Astrocyte (in vitro differentiated cells and primary cell): ENCODE results near the gene F8. TPM values are rescaled to one million over a fixed set of nuclear protein-coding genes. Genes with fewer than 3 reads are reported as not detected.

ENCODE experiments used
- DNase-seq: peaks from one replicate; pipeline ENCODE4 v3.0.0-alpha.2; 2010; ENCODE audit warnings: low read depth
- FAIRE-seq: peaks from 2 replicates; lab custom pipeline; 2011; peaks lifted over from hg19 to GRCh38; lab: Jason Lieb, UNC
- H2AFZ ChIP-seq: 2 replicates; pipeline ENCODE4 v1.6.0; 2012; ENCODE audit warnings: low read depth, low read length, inconsistent platforms
- H3K27ac ChIP-seq: 2 replicates; pipeline ENCODE4 v1.5.1; 2011; ENCODE audit warnings: low read depth, low read length, inconsistent platforms
- H3K27me3 ChIP-seq: 2 replicates; pipeline ENCODE4 v1.6.0; 2011; ENCODE audit warnings: low read length, inconsistent platforms; ENCODE audit not compliant: insufficient read depth
- H3K36me3 ChIP-seq: 2 replicates; pipeline ENCODE4 v1.5.1; 2011; ENCODE audit warnings: low read length, inconsistent platforms; ENCODE audit not compliant: insufficient read depth
- H3K4me1 ChIP-seq: 2 replicates; pipeline ENCODE4 v1.5.1; 2011; ENCODE audit warnings: low read length, inconsistent platforms; ENCODE audit not compliant: insufficient read depth
- H3K4me2 ChIP-seq: 2 replicates; pipeline ENCODE4 v1.6.0; 2012; ENCODE audit warnings: low read length, inconsistent platforms
- H3K4me3 ChIP-seq: 2 replicates; pipeline ENCODE4 v1.5.1; 2011; ENCODE audit warnings: low read depth, mild to moderate bottlenecking, low read length, inconsistent platforms; ENCODE audit not compliant: insufficient read depth
- H3K79me2 ChIP-seq: 2 replicates; pipeline ENCODE4 v1.6.0; 2012; ENCODE audit warnings: mild to moderate bottlenecking, low read length, inconsistent platforms; ENCODE audit not compliant: insufficient read depth
- H3K9ac ChIP-seq: 2 replicates; pipeline ENCODE4 v1.6.0; 2012; ENCODE audit warnings: mild to moderate bottlenecking, low read length, inconsistent platforms
- H3K9me3 ChIP-seq: 2 replicates; pipeline ENCODE4 v1.5.1; 2012; ENCODE audit warnings: low read depth, mild to moderate bottlenecking, low read length, inconsistent platforms; ENCODE audit not compliant: insufficient read depth
- H4K20me1 ChIP-seq: 2 replicates; pipeline ENCODE4 v1.6.0; 2012; ENCODE audit warnings: low read length, inconsistent platforms; ENCODE audit not compliant: insufficient read depth
- H3K27ac Mint-ChIP-seq: one replicate; pipeline ENCODE4 v1.8.0; 2021; ENCODE audit warnings: mild to moderate bottlenecking, mixed read lengths; ENCODE audit not compliant: unreplicated experiment
- H3K27me3 Mint-ChIP-seq: one replicate; pipeline ENCODE4 v1.8.0; 2021; ENCODE audit warnings: low read depth, mixed read lengths; ENCODE audit not compliant: unreplicated experiment
- H3K36me3 Mint-ChIP-seq: one replicate; pipeline ENCODE4 v1.8.0; 2021; ENCODE audit warnings: low read depth, mixed read lengths; ENCODE audit not compliant: unreplicated experiment
- H3K4me1 Mint-ChIP-seq: one replicate; pipeline ENCODE4 v1.8.0; 2021; ENCODE audit warnings: low read depth, mixed read lengths; ENCODE audit not compliant: unreplicated experiment
- H3K4me3 Mint-ChIP-seq: one replicate; pipeline ENCODE4 v1.8.0; 2021; ENCODE audit warnings: mild to moderate bottlenecking, moderate library complexity, mixed read lengths; ENCODE audit not compliant: unreplicated experiment
- H3K9me3 Mint-ChIP-seq: one replicate; pipeline ENCODE4 v1.8.0; 2021; ENCODE audit warnings: mild to moderate bottlenecking, mixed read lengths; ENCODE audit not compliant: unreplicated experiment
- EZH2 ChIP-seq: IDR thresholded peaks from 2 replicates; pipeline ENCODE4 v1.6.1; 2012; ENCODE audit warnings: mild to moderate bottlenecking, low read length, inconsistent platforms; ENCODE audit not compliant: insufficient read depth
- total RNA-seq: library from RNA; stranded (reverse); gene quantifications from 2 replicates; pipeline ENCODE4 v1.2.1, GENCODE V29; 2021
- TF ChIP-seq, protein P1 (sequence below): IDR thresholded peaks from 2 replicates; pipeline ENCODE4 v1.5.1; 2011; ENCODE audit warnings: low read depth, mild to moderate bottlenecking, inconsistent platforms, low read length, moderate library complexity; ENCODE audit not compliant: insufficient read depth

F8 gene
- total RNA-seq, 1 donor from 2014 or later, result 2.5 TPM

- Histone ChIP-seq H3K9me3 (no peaks in the 10 kb centered on the region), H3K4me3 (peak overlapping the region; percentile 74), H4K20me1 (no peaks in the 10 kb centered on the region), H3K36me3 (no peaks in the 10 kb centered on the region), H2AFZ (no peak overlapping the region), H3K27me3 (no peaks in the 10 kb centered on the region), H3K4me1 (peaks cover 20% of the 10 kb centered on the region), H3K9ac (peak overlapping the region; percentile 90), H3K79me2 (peaks cover 61% of the 10 kb centered on the region), H3K27ac (no peak overlapping the region), H3K4me2 (peak overlapping the region; percentile 90)
- DNase-seq (no peak), FAIRE-seq (no peak)
- H3K9me3 Mint-ChIP-seq, result no peaks in the 10 kb centered on the region
- H3K27ac Mint-ChIP-seq, result no peak overlapping the region
- peaks cover 17% of the 10 kb centered on the region for H3K4me1 Mint-ChIP-seq
- TF ChIP-seq, protein P1, sequence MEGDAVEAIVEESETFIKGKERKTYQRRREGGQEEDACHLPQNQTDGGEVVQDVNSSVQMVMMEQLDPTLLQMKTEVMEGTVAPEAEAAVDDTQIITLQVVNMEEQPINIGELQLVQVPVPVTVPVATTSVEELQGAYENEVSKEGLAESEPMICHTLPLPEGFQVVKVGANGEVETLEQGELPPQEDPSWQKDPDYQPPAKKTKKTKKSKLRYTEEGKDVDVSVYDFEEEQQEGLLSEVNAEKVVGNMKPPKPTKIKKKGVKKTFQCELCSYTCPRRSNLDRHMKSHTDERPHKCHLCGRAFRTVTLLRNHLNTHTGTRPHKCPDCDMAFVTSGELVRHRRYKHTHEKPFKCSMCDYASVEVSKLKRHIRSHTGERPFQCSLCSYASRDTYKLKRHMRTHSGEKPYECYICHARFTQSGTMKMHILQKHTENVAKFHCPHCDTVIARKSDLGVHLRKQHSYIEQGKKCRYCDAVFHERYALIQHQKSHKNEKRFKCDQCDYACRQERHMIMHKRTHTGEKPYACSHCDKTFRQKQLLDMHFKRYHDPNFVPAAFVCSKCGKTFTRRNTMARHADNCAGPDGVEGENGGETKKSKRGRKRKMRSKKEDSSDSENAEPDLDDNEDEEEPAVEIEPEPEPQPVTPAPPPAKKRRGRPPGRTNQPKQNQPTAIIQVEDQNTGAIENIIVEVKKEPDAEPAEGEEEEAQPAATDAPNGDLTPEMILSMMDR, result no peak
- no peak for TF ChIP-seq EZH2
- H3K36me3 Mint-ChIP-seq, result no peaks in the 10 kb centered on the region
- H3K27me3 Mint-ChIP-seq, result no peaks in the 10 kb centered on the region
- peak overlapping the region; percentile 90 for H3K4me3 Mint-ChIP-seq
Measured at GRCh38 chrX:155069414-155069813, 46.9 kb upstream of the F8 start.

GRCh38 chrX:155068165-155068564, 45.6 kb upstream of the F8 start:
- Histone ChIP-seq H3K79me2 (peaks cover 56% of the 10 kb centered on the region), H3K9me3 (no peaks in the 10 kb centered on the region), H3K27ac (peak overlapping the region; percentile 41), H4K20me1 (no peaks in the 10 kb centered on the region), H2AFZ (no peak overlapping the region), H3K4me3 (no peak overlapping the region), H3K4me1 (peaks cover 20% of the 10 kb centered on the region), H3K27me3 (no peaks in the 10 kb centered on the region), H3K9ac (no peak overlapping the region), H3K4me2 (peak overlapping the region; percentile 47), H3K36me3 (no peaks in the 10 kb centered on the region)
- Mint-ChIP-seq H3K9me3 (no peaks in the 10 kb centered on the region), H3K27me3 (no peaks in the 10 kb centered on the region), H3K4me3 (no peak overlapping the region), H3K36me3 (no peaks in the 10 kb centered on the region), H3K27ac (no peak overlapping the region), H3K4me1 (peaks cover 17% of the 10 kb centered on the region)
- peak; percentile 57 for DNase-seq
- TF ChIP-seq EZH2, result no peak
- TF ChIP-seq, protein P1, result no peak
- no peak for FAIRE-seq

DNA sequence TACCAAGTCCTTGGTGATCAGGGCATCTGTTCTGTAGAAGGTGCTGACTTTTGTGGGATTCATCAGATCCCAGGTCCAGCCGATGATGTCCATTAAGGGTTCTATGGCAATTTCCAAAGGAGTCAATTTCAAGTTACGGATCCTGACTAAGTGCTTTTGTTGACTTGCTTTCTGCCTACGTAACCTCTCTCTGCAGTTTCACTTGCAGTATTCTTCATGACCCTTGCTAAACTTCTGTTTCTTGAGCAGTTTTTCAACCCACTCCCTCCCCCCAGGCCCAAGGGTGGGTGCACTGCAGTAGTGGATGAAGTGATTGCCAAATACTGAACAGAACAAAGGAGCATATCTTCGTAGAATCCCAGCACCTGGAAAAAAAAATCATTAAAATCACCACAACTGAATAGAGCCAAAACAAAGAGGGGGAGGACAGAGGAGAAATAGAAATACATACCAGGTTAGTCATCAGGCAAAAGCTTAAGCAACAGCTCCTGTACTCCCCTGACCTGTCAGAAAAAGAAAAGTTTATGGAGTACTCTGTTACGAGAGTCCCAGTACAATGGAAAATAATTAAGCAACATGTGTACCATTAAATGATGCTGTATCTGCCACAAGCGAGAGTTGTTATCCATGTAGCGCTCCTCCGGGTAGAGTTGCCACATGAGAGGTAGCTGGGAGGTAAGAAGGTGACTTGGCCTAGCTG, 42.7 kb upstream of the F8 start:
- peak overlapping the region; percentile 30 for H3K9ac ChIP-seq
- DNase-seq (peak; percentile 64), FAIRE-seq (no peak)
- peaks cover 20% of the 10 kb centered on the region for H3K4me1 ChIP-seq
- Mint-ChIP-seq H3K9me3 (no peaks in the 10 kb centered on the region), H3K4me1 (peaks cover 17% of the 10 kb centered on the region), H3K4me3 (no peak overlapping the region), H3K27ac (peak overlapping the region; percentile 42), H3K27me3 (no peaks in the 10 kb centered on the region), H3K36me3 (no peaks in the 10 kb centered on the region)
- H3K27ac ChIP-seq, result peak overlapping the region; percentile 12
- no peaks in the 10 kb centered on the region for H4K20me1 ChIP-seq
- peaks cover 36% of the 10 kb centered on the region for H3K79me2 ChIP-seq
- no peak for TF ChIP-seq EZH2
- TF ChIP-seq, protein P1, result no peak
- no peaks in the 10 kb centered on the region for H3K9me3 ChIP-seq
- peak overlapping the region; percentile 76 for H3K4me2 ChIP-seq
- no peaks in the 10 kb centered on the region for H3K36me3 ChIP-seq
- no peak overlapping the region for H2AFZ ChIP-seq
- H3K27me3 ChIP-seq, result no peaks in the 10 kb centered on the region
- H3K4me3 ChIP-seq, result no peak overlapping the region
